Naive thymus-derived CD8-positive, alpha-beta T cell (primary cell): Measurements from ENCODE around the gene KRT80. TPM values are rescaled to one million over a fixed set of nuclear protein-coding genes. Genes with fewer than 3 reads are reported as not detected.

ENCODE experiments used
- ATAC-seq, 2 donors: fragments of 150-1000 bp; cut with Tn5 transposase in 1 of 2; sonication (Bioruptor Pico), chemical (Tn5 transposase) in 1 of 2; 1 replicate in 1 of 2; 2 replicates in 1 of 2; pipeline ENCODE4 v1.10.0; 2021; ENCODE audit warnings: mild to moderate bottlenecking in 2 of 2, moderate library complexity in 2 of 2
- POLR2A ChIA-PET: fragments of 350-600 bp; sonication (Branson Sonifier 250); formaldehyde crosslinking; loops from one replicate; lab custom pipeline; 2021; ENCODE audit warnings: antibody characterized with exemption; lab: Charles Lee
- DNase-seq, 10 donors: peaks; one replicate each; pipeline versions ENCODE4 v3.0.0 to v3.0.0-alpha.2; 2020 to 2022
- H3K27ac Mint-ChIP-seq, 10 donors: one replicate each; pipeline ENCODE4 v1.8.0; 2020 to 2022; ENCODE audit warnings: mild to moderate bottlenecking in 10 of 10, mixed read lengths in 10 of 10, moderate library complexity in 4 of 10, inconsistent platforms in 1 of 10
- H3K27me3 Mint-ChIP-seq, 5 donors: one replicate each; pipeline ENCODE4 v1.8.0; 2021 to 2022; ENCODE audit warnings: mixed read lengths in 5 of 5
- H3K36me3 Mint-ChIP-seq, 3 donors: one replicate each; pipeline ENCODE4 v1.8.0; 2020 to 2022; ENCODE audit warnings: mixed read lengths in 3 of 3, mild to moderate bottlenecking in 2 of 3, inconsistent platforms in 1 of 3
- H3K4me1 Mint-ChIP-seq, 4 donors: one replicate each; pipeline ENCODE4 v1.8.0; 2021 to 2022; ENCODE audit warnings: mixed read lengths in 4 of 4
- H3K4me3 Mint-ChIP-seq, 10 donors: one replicate each; pipeline ENCODE4 v1.8.0; 2020 to 2022; ENCODE audit warnings: mild to moderate bottlenecking in 10 of 10, mixed read lengths in 10 of 10, moderate library complexity in 6 of 10, inconsistent platforms in 1 of 10
- H3K9me3 Mint-ChIP-seq, 9 donors: one replicate each; pipeline ENCODE4 v1.8.0; 2020 to 2022; ENCODE audit warnings: mixed read lengths in 9 of 9, mild to moderate bottlenecking in 3 of 9, inconsistent platforms in 1 of 9, moderate library complexity in 1 of 9
- polyA plus RNA-seq, 3 donors: library from polyadenylated mRNA; unstranded; fragments of 300-500 nt; fragmentation: Illumina TruSeq; gene quantifications; one replicate each; pipeline ENCODE4 v1.2.3, GENCODE V29; 2021
- total RNA-seq, 8 experiments: library from RNA in 2 of 8; stranded (reverse) in 2 of 8; gene quantifications; one replicate each; pipeline ENCODE4 v1.2.3 and lab custom pipeline; 2021 to 2026

Gene KRT80
- total and polyA plus RNA-seq, 5 experiments from 2014 or later = not detected

DNA sequence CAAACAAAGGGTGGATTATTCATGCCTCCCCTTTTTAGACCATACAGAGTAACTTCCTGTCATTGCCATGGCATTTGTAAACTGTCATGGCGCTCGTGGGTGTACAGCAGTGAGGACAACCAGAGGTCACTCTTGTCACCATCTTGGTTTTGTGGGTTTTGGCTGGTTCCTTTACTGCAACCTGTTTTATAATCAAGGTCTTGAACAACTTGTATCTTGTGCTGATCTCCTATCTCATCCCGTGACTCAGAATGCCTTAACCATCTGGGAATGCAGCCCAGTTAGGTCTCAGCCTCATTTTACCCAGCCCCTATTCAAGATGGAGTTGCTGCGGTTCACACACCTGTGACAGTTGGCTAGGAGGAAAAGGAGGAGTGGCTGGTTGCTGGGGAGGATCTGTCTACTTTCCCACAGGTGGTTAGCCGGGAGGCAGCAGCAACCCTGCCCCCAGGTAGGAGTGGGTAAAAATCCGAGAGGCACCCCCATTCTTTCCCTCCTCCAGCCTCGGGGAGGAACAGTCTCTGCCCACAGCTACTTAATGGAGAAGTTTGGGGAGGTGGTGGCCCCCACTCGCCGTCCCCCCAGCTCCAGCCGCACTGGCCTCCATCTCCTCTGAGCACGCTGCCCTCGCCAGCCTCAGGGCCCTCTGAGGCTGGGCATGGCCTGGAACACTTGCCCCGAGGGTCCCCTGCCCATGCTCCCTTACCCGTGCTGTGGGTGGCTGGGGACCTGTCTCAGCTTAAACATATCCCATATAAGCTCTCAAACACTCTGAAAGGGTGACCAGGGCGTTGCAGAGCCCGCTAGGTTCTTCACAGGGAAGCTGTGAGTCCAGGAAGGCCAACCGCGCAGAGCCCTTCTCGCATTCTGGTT lies 70.6 kb downstream of the KRT80 start:
- Mint-ChIP-seq H3K27ac (peak overlapping the region in 2 of 10 donors; percentile 26 to 80), H3K27me3 (peaks cover 6 to 55% (median 22%) of the 10 kb centered on the region in 5 donors), H3K4me1 (peaks cover 0 to 39% (median 19%) of the 10 kb centered on the region in 4 donors), H3K9me3 (no peaks in the 10 kb centered on the region), H3K36me3 (no peaks in the 10 kb centered on the region), H3K4me3 (peak overlapping the region in 2 of 10 donors; percentile 11 to 30)
- DNase-seq (no peak), ATAC-seq (no peak)
- POLR2A ChIA-PET = interaction anchor here (0.7 kb wide), 2 partner anchors 96 to 885 kb away, joined by 3 to 5 read pairs; partner anchors contain the start of gene EIF4B

DNA sequence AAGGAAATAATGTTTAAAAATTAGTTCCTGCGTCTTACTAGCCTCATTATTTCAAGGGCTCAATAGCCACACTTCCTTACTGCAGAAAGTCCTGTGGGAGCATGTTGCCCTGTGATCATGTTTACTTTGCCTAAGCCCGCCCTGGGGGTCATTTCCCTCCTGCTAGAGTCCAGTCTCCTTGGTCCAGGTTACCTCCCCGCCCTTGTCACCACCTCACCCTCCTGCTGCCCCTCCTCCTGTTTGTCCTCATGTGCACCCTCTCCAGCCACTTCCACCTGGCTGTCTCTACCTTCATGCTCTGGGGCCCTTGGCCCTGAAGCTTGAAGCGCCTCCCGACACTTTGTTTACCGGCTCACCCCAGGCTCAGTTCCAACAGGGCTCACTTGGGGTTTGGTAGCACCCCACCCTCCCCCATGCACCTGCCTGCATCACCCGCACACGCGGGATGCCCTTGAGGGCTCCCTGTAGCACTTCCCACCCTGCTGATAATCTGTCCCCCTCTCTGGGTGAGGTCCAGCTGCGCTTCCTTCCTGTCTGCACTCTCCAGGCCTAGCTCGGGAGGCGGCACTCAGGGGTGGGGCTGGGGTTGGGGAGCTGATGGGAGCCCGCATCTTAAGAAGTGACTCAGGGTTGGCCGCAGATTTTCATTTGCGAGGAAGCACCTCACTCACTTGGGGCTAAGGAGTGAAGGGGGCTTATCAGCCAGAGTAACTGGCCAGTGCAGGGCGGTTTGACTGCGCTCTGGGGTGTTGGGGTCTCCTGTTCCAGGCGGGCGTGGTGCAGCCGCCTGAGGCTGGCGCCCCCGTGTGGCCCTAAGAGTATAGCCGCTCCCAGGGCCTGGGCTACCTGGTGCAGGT lies 72.2 kb downstream of the KRT80 start:
- POLR2A ChIA-PET = interaction anchor here (0.6 kb wide), 1 partner anchor 88 kb away, joined by 8 read pairs; no protein-coding TSS in a partner anchor
- H3K4me1 Mint-ChIP-seq = peaks cover 0 to 39% (median 20%) of the 10 kb centered on the region in 4 donors
- H3K36me3 Mint-ChIP-seq = no peaks in the 10 kb centered on the region
- DNase-seq = peak in 8 of 10 donors; percentile 8 to 39 (median 28)
- peaks cover 4 to 51% (median 27%) of the 10 kb centered on the region in 5 donors for H3K27me3 Mint-ChIP-seq
- H3K9me3 Mint-ChIP-seq = no peaks in the 10 kb centered on the region
- H3K27ac Mint-ChIP-seq = peak overlapping the region in 2 of 10 donors; percentile 15 to 56
- H3K4me3 Mint-ChIP-seq = peak overlapping the region in 3 of 10 donors; percentile 13 to 36 (median 33)
- ATAC-seq = peak; percentile 69 to 84

Other genes starting within 250 kb of the KRT80 start
- 10 to 100 TPM; 11.7 to 12.6 TPM for gene ACVR1B, start 240.3 kb downstream of the KRT80 start, total RNA-seq
- 1 to 10 TPM; 1.2 to 2.3 (median 2.2) TPM for gene ACVR1B, start 240.3 kb downstream of the KRT80 start, polyA plus RNA-seq
- 10 to 100 TPM; 35.7 to 36.5 TPM for gene TAMALIN, start 185.1 kb downstream of the KRT80 start, total RNA-seq
- gene TAMALIN, start 185.1 kb downstream of the KRT80 start, polyA plus RNA-seq = 1 to 10 TPM; 2.0 to 5.2 (median 2.6) TPM
- gene NR4A1, start 140.6 kb downstream of the KRT80 start, total RNA-seq = 1 to 10 TPM; 1.9 to 2.4 TPM
- under 1 TPM; 0.39 to 0.79 (median 0.45) TPM for gene NR4A1, start 140.6 kb downstream of the KRT80 start, polyA plus RNA-seq
- 10 to 100 TPM; 18.0 to 19.4 TPM for gene ATG101, start 122.0 kb downstream of the KRT80 start, total RNA-seq
- gene ATG101, start 122.0 kb downstream of the KRT80 start, polyA plus RNA-seq = 10 to 100 TPM; 17.6 to 28.8 (median 22.2) TPM
- gene SMIM41, start 112.3 kb downstream of the KRT80 start, total RNA-seq = not detected
- not detected for gene SMIM41, start 112.3 kb downstream of the KRT80 start, polyA plus RNA-seq
- not detected for gene KRT7, start 41.2 kb upstream of the KRT80 start, total RNA-seq
- gene KRT7, start 41.2 kb upstream of the KRT80 start, polyA plus RNA-seq = not detected
- not detected for gene KRT86, start 82.6 kb upstream of the KRT80 start, total RNA-seq
- not detected for gene KRT86, start 82.6 kb upstream of the KRT80 start, polyA plus RNA-seq
- gene KRT81, start 99.5 kb upstream of the KRT80 start, total RNA-seq = not detected
- not detected for gene KRT81, start 99.5 kb upstream of the KRT80 start, polyA plus RNA-seq
- gene KRT83, start 129.4 kb upstream of the KRT80 start, total RNA-seq = not detected
- gene KRT83, start 129.4 kb upstream of the KRT80 start, polyA plus RNA-seq = not detected
- gene KRT85, start 175.5 kb upstream of the KRT80 start, total RNA-seq = not detected
- gene KRT85, start 175.5 kb upstream of the KRT80 start, polyA plus RNA-seq = not detected
- not detected for gene KRT84, start 193.6 kb upstream of the KRT80 start, total RNA-seq
- gene KRT84, start 193.6 kb upstream of the KRT80 start, polyA plus RNA-seq = not detected
- not detected for gene KRT82, start 214.3 kb upstream of the KRT80 start, total RNA-seq
- not detected for gene KRT82, start 214.3 kb upstream of the KRT80 start, polyA plus RNA-seq
- not detected for gene KRT75, start 242.4 kb upstream of the KRT80 start, total RNA-seq
- gene KRT75, start 242.4 kb upstream of the KRT80 start, polyA plus RNA-seq = not detected